ENCODE data around the gene KLHL8. TPM values are rescaled to one million over a fixed set of nuclear protein-coding genes. Genes with fewer than 3 reads are reported as not detected.

KLHL8 gene
- total RNA-seq, 1 experiment from 2014 or later = 7.5 TPM

- Histone ChIP-seq H4K8ac (replicated peaks; ENCODE audit: insufficient read length, low read depth, low read length) (no peak overlapping the region), H2BK12ac (ENCODE audit: insufficient read length, low read depth, low read length) (no peak overlapping the region), H4K5ac (ENCODE audit: insufficient read length, low read depth, low read length) (no peak overlapping the region), H3K4me2 (ENCODE audit: insufficient read depth, insufficient read length, low read length) (no peak overlapping the region), H4K20me1 (ENCODE audit: control insufficient read depth, insufficient read depth, insufficient read length) (no peaks in the 10 kb centered on the region), H3K9me3 (ENCODE audit: control insufficient read depth, low read depth, low read length) (no peaks in the 10 kb centered on the region), H2BK20ac (ENCODE audit: low read depth, low read length, poor library complexity, severe bottlenecking) (no peak overlapping the region), H3T11ph (ENCODE audit: low read length) (no peak overlapping the region), H4K91ac (ENCODE audit: insufficient read length, low read depth, low read length) (no peak overlapping the region), H3K27me3 (ENCODE audit: insufficient read depth, low read length) (no peaks in the 10 kb centered on the region), H3K9ac (ENCODE audit: extremely low read depth, insufficient read length, low read length) (no peak overlapping the region), H3K4me1 (ENCODE audit: insufficient read depth, low read length) (no peaks in the 10 kb centered on the region), H3K79me1 (ENCODE audit: insufficient read depth, low read depth, low read length, poor library complexity, severe bottlenecking) (no peaks in the 10 kb centered on the region), H3K27ac (ENCODE audit: insufficient read length, low read depth, low read length) (no peak overlapping the region), H3K23me2 (ENCODE audit: insufficient read length, low read depth, low read length, poor library complexity, severe bottlenecking) (no peaks in the 10 kb centered on the region), H3K23ac (ENCODE audit: insufficient read length, low read depth, low read length) (no peak overlapping the region), H2AK5ac (ENCODE audit: insufficient read length, low read length) (no peak overlapping the region), H2BK5ac (ENCODE audit: insufficient read length, low read length) (no peak overlapping the region), H2BK15ac (ENCODE audit: low read depth, low read length) (no peak overlapping the region), H3K56ac (ENCODE audit: insufficient read length, low read depth, low read length) (no peak overlapping the region), H2BK120ac (ENCODE audit: low read depth, low read length, poor library complexity, severe bottlenecking) (no peak overlapping the region), H3K14ac (ENCODE audit: insufficient read depth, low read length) (no peak overlapping the region), H3K18ac (ENCODE audit: insufficient read length, low read depth, low read length) (no peak overlapping the region), H2AFZ (ENCODE audit: low read length) (no peak overlapping the region), H3K79me2 (ENCODE audit: insufficient read depth, low read length) (no peaks in the 10 kb centered on the region), H3K4ac (ENCODE audit: low read depth, low read length) (no peak overlapping the region)
- peaks cover 0 to under 1% (median 0%) of the 10 kb centered on the region in 3 experiments; a peak in 1 of 7 replicates for H3K36me3 Mint-ChIP-seq (ENCODE audit: insufficient read depth in 1 of 3, low read depth in 3 of 3)
- no peak for DNase-seq
- H3K4me3 Mint-ChIP-seq = no peak overlapping the region
- H3K4me1 Mint-ChIP-seq = peaks cover 9 to 18% of the 10 kb centered on the region in 2 experiments; a peak in 3 of 4 replicates
- H3K9me3 Mint-ChIP-seq = no peaks in the 10 kb centered on the region
- no peaks in the 10 kb centered on the region for H3K27me3 Mint-ChIP-seq (ENCODE audit: low read depth)
- no CpG with 5 or more reads among the region's 2 CpGs for WGBS (ENCODE audit: extremely low coverage, insufficient read length, low lambda C conversion rate)
- H3K27ac Mint-ChIP-seq = no peak overlapping the region
- peak; percentile 93 for TF ChIP-seq CTCF (conservative IDR thresholded peaks at IDR 0.05)
Observed at GRCh38 chr4:87150498-87151261, 69.7 kb downstream of the KLHL8 start.
